Esophagus muscularis mucosa (tissue), 4 donors: Measurements from ENCODE around the gene LHX6. TPM values are rescaled to one million over a fixed set of nuclear protein-coding genes. Genes with fewer than 3 reads are reported as not detected.

Experiments
- DNase-seq: peaks from one replicate; pipeline ENCODE4 v3.0.0-alpha.2; 2017; ENCODE audit errors: extremely low spot score
- H3K27ac ChIP-seq, 4 donors: fragments of 200-600 bp; sonication (generic); replicated peaks in 1 of 4; 1 replicate in 3 of 4; 2 replicates in 1 of 4; pipeline ENCODE4 v1.5.1; 2016 to 2019; ENCODE audit warnings: mild to moderate bottlenecking in 1 of 4
- H3K27me3 ChIP-seq, 4 donors: fragments of 200-600 bp; sonication (generic); one replicate each; pipeline versions ENCODE4 v1.5.1 to v1.6.0; 2016 to 2019
- H3K36me3 ChIP-seq, 4 donors: fragments of 200-600 bp; sonication (generic); one replicate each; pipeline ENCODE4 v1.5.1; 2016 to 2019
- H3K4me1 ChIP-seq, 4 donors: fragments of 200-600 bp; sonication (generic); one replicate each; pipeline ENCODE4 v1.5.1; 2016 to 2019
- H3K4me3 ChIP-seq, 4 donors: fragments of 200-600 bp; sonication (generic); 1 replicate in 2 of 4; 2 replicates in 2 of 4; pipeline ENCODE4 v1.5.1; 2016 to 2019; ENCODE audit warnings: mild to moderate bottlenecking in 4 of 4, moderate library complexity in 1 of 4
- H3K9me3 ChIP-seq, 4 donors: fragments of 200-600 bp; sonication (generic); 1 replicate in 3 of 4; 2 replicates in 1 of 4; pipeline ENCODE4 v1.5.1; 2016 to 2019
- EP300 ChIP-seq: sonication (generic); formaldehyde crosslinking; IDR thresholded peaks from one replicate; pipeline ENCODE4 v1.6.1; 2017; ENCODE audit warnings: antibody characterized with exemption
- POLR2A ChIP-seq: fragments of 450-650 bp; IDR thresholded peaks from one replicate; pipeline ENCODE4 v1.6.1; 2017; ENCODE audit warnings: antibody characterized with exemption, moderate library complexity, mild to moderate bottlenecking, low read depth
- POLR2AphosphoS5 ChIP-seq, 2 donors: sonication (generic); formaldehyde crosslinking; IDR thresholded peaks; one replicate each; pipeline ENCODE4 v1.6.1; 2017; ENCODE audit warnings: antibody characterized with exemption in 2 of 2
- WGBS: methylation state at CpG from one replicate; pipeline ENCODE4 v1.1.5; 2018; 5-methylcytosine and 5-hydroxymethylcytosine counted together
- intact Hi-C: fragments of 100-400 bp; cut with DNase I; formaldehyde crosslinking; loops from one replicate; pipeline ENCODE4 v1.15.1; 2023
- total RNA-seq, 4 donors: library from RNA; depleted of rRNA; stranded (reverse); fragments of >200 nt; gene quantifications; one replicate each; pipeline versions ENCODE4 v1.1.0 to v1.2.1, GENCODE V29; 2016
- TF ChIP-seq, protein P1 (sequence below), 3 experiments: fragments of 200-600 bp in 2 of 3; fragments of 450-650 bp in 1 of 3; sonication (generic) in 2 of 3; IDR thresholded peaks; one replicate each; pipeline ENCODE4 v1.5.1; 2017 to 2019; ENCODE audit warnings: antibody characterized with exemption in 3 of 3, mild to moderate bottlenecking in 2 of 3, moderate library complexity in 1 of 3

Gene LHX6
- total RNA-seq, 4 donors from 2014 or later: 2.1 to 16.8 (median 7.1) TPM

- Histone ChIP-seq H3K36me3 (no peaks in the 10 kb centered on the region), H3K27me3 (peaks cover 0 to 7% (median 0%) of the 10 kb centered on the region in 4 donors), H3K27ac (no peak overlapping the region), H3K4me3 (no peak overlapping the region), H3K4me1 (no peaks in the 10 kb centered on the region), H3K9me3 (no peaks in the 10 kb centered on the region)
- intact Hi-C loops: no loop called here
- DNase-seq: no peak
- WGBS: 81% methylated on average over 16 of the region's 16 CpGs
- no peak for TF ChIP-seq POLR2A
- TF ChIP-seq, protein P1, sequence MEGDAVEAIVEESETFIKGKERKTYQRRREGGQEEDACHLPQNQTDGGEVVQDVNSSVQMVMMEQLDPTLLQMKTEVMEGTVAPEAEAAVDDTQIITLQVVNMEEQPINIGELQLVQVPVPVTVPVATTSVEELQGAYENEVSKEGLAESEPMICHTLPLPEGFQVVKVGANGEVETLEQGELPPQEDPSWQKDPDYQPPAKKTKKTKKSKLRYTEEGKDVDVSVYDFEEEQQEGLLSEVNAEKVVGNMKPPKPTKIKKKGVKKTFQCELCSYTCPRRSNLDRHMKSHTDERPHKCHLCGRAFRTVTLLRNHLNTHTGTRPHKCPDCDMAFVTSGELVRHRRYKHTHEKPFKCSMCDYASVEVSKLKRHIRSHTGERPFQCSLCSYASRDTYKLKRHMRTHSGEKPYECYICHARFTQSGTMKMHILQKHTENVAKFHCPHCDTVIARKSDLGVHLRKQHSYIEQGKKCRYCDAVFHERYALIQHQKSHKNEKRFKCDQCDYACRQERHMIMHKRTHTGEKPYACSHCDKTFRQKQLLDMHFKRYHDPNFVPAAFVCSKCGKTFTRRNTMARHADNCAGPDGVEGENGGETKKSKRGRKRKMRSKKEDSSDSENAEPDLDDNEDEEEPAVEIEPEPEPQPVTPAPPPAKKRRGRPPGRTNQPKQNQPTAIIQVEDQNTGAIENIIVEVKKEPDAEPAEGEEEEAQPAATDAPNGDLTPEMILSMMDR (IDR thresholded peaks at IDR 0.05): no peak
- TF ChIP-seq EP300: no peak
- TF ChIP-seq POLR2AphosphoS5 (IDR thresholded peaks at IDR 0.05): no peak
Observed at GRCh38 chr9:122192914-122193525, 35.7 kb downstream of the LHX6 start.

DNA sequence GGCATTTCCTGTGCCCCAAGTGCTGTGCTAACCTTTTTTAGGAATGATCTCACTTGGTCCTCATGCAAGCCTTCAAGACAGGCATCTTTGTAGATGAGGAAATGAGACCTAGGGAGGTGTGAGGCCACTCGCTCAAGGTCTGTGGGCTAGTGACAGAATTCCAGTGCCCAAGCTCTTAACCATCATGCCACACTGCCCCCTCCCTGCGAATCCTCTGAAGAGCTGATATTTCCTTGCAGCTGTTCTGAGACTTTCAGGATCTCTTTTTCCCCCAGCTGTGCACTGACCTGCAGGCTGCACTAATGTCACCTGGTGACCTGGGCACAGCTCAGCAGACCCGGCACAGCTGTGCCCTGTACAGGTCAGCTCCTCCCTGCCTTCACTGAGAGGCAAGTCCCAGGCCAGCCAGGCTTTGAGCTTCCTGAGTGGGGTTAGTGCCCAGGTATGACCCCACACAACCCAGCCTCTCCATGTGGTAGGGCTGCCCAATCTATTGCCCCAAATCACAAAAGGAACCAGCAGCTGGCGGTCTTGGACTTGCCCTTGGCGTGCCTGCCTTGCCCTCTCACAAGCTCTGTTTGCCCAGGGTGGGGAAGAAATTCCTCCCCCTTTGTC is 36.4 kb downstream of the LHX6 start:
- Histone ChIP-seq H3K27me3 (peaks cover 0 to under 1% (median 0%) of the 10 kb centered on the region in 4 donors), H3K4me1 (no peaks in the 10 kb centered on the region), H3K9me3 (no peaks in the 10 kb centered on the region), H3K36me3 (no peaks in the 10 kb centered on the region), H3K27ac (no peak overlapping the region), H3K4me3 (no peak overlapping the region)
- no peak for DNase-seq
- WGBS: 89% methylated on average over 5 of the region's 5 CpGs
- TF ChIP-seq POLR2A: no peak
- TF ChIP-seq POLR2AphosphoS5 (IDR thresholded peaks at IDR 0.05): no peak
- TF ChIP-seq, protein P1 (IDR thresholded peaks at IDR 0.05): no peak
- TF ChIP-seq EP300: no peak
- intact Hi-C loops: no loop called here

- Histone ChIP-seq H3K36me3 (no peaks in the 10 kb centered on the region), H3K27me3 (no peaks in the 10 kb centered on the region), H3K27ac (no peak overlapping the region), H3K4me3 (no peak overlapping the region), H3K4me1 (no peaks in the 10 kb centered on the region), H3K9me3 (no peaks in the 10 kb centered on the region)
- WGBS: 68% methylated on average over 5 of the region's 11 CpGs
- intact Hi-C loops: no loop called here
- TF ChIP-seq POLR2AphosphoS5 (IDR thresholded peaks at IDR 0.05): no peak
- no peak for TF ChIP-seq EP300
- no peak for TF ChIP-seq POLR2A
- TF ChIP-seq, protein P1 (IDR thresholded peaks at IDR 0.05): no peak
- DNase-seq: no peak
Observed at GRCh38 chr9:122191584-122191983, 37.2 kb downstream of the LHX6 start.

DNA sequence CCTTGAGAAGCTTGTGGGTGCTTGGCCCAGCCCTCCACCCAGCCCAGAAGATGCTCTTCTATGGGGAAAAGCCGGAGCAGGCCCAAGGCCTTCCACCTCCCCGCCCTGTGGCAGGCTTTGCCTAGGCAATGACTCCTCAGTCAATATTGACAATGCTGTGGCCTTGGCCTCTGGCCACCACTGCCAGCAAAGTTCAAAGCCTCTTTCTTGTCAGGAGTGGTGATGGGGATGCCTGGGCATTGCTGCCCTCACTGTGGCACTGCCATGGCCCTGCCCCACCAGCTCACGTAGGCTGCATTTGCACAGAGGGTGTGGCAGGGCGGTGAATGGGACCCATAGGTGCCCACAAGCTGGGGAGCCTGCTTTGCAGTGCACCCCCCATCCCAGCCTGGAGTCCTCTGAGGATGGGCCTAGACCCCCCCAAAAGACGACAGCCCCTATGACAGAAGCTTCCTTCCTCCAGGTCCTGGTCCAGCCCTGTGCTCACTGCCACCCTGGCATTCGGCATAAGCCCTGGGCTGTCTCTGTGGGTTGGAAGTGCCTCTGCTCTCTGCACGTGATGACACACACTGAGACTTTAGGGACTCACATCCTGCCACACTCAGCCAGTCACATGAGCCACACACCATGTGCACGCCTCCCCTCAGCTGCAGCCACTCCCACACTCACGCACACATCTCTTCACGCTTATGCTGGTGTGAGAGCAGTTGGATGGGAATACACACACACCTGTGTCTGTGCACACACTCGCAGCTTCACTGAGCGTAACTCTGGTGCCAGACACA is 38.0 kb downstream of the LHX6 start:
- intact Hi-C loops: no loop called here
- TF ChIP-seq POLR2AphosphoS5 (IDR thresholded peaks at IDR 0.05) (no peak), POLR2A (no peak), EP300 (no peak)
- TF ChIP-seq, protein P1 (IDR thresholded peaks at IDR 0.05): no peak
- H3K27me3 ChIP-seq: no peaks in the 10 kb centered on the region
- H3K4me1 ChIP-seq: no peaks in the 10 kb centered on the region
- no peaks in the 10 kb centered on the region for H3K9me3 ChIP-seq
- WGBS: 89% methylated on average over 11 of the region's 12 CpGs
- no peak overlapping the region for H3K27ac ChIP-seq
- no peak for DNase-seq
- no peak overlapping the region for H3K4me3 ChIP-seq
- H3K36me3 ChIP-seq: no peaks in the 10 kb centered on the region
